Urinary bladder (tissue), 2 donors: ENCODE data around the gene KPTN. TPM values are rescaled to one million over a fixed set of nuclear protein-coding genes. Genes with fewer than 3 reads are reported as not detected.

Experiments
- polyA plus RNA-seq: library from polyadenylated mRNA; stranded (reverse); fragments of 200-250 nt; gene quantifications from one replicate; pipeline ENCODE4 v1.2.3, GENCODE V29; 2013
- total RNA-seq: library from RNA; depleted of rRNA; stranded (reverse); fragments of >200 nt; gene quantifications from one replicate; pipeline ENCODE4 v1.2.3, GENCODE V29; 2014
- donor health status: healthy.

KPTN gene
- total and polyA plus RNA-seq, 2 donors, result 3.0 to 10.2 TPM

Other genes starting within 250 kb of the KPTN start
- gene CCDC9, start 227.7 kb downstream of the KPTN start, total RNA-seq, result 8.0 TPM
- 36.6 TPM for gene CCDC9, start 227.7 kb downstream of the KPTN start, polyA plus RNA-seq
- 2.8 TPM for gene INAFM1, start 209.3 kb downstream of the KPTN start, total RNA-seq
- gene INAFM1, start 209.3 kb downstream of the KPTN start, polyA plus RNA-seq, result 32.0 TPM
- gene C5AR1, start 174.4 kb downstream of the KPTN start, total RNA-seq, result 1.8 TPM
- gene C5AR1, start 174.4 kb downstream of the KPTN start, polyA plus RNA-seq, result 19.0 TPM
- gene C5AR2, start 152.0 kb downstream of the KPTN start, total RNA-seq, result 0.85 TPM
- 4.9 TPM for gene C5AR2, start 152.0 kb downstream of the KPTN start, polyA plus RNA-seq
- 9.5 TPM for gene DHX34, start 134.9 kb downstream of the KPTN start, total RNA-seq
- gene DHX34, start 134.9 kb downstream of the KPTN start, polyA plus RNA-seq, result 13.9 TPM
- gene MEIS3, start 64.7 kb downstream of the KPTN start, total RNA-seq, result 32.6 TPM
- gene MEIS3, start 64.7 kb downstream of the KPTN start, polyA plus RNA-seq, result 58.5 TPM
- 1.5 TPM for gene SLC8A2, start 12.3 kb downstream of the KPTN start, total RNA-seq
- 10.2 TPM for gene SLC8A2, start 12.3 kb downstream of the KPTN start, polyA plus RNA-seq
- gene NAPA, start 30.8 kb upstream of the KPTN start, total RNA-seq, result 33.4 TPM
- 107 TPM for gene NAPA, start 30.8 kb upstream of the KPTN start, polyA plus RNA-seq
- gene ZNF541, start 88.9 kb upstream of the KPTN start, total RNA-seq, result 0.16 TPM
- 0.25 TPM for gene ZNF541, start 88.9 kb upstream of the KPTN start, polyA plus RNA-seq
- 5.9 TPM for gene BICRA, start 124.9 kb upstream of the KPTN start, total RNA-seq
- 10.9 TPM for gene BICRA, start 124.9 kb upstream of the KPTN start, polyA plus RNA-seq
- 53.1 TPM for gene EHD2, start 229.2 kb upstream of the KPTN start, total RNA-seq
- 188 TPM for gene EHD2, start 229.2 kb upstream of the KPTN start, polyA plus RNA-seq